ENCODE data around the gene COX8C. TPM values are rescaled to one million over a fixed set of nuclear protein-coding genes. Genes with fewer than 3 reads are reported as not detected.
"Not testable (repeated sequence)": the region's sequence is repeated elsewhere in the genome, so short reads cannot be mapped to it uniquely, and the experiment has no call there.

The COX8C gene
- total and polyA plus RNA-seq, 8 donors: 0.36 to 0.44 (median 0.40) TPM; not detected in 4

- intact Hi-C loops (cut with DNase I): no loop called here
- no peak for DNase-seq
- ATAC-seq: peak; percentile 39
Observed at GRCh38 chr14:93369713-93370266, 22.8 kb downstream of the COX8C start.

GRCh38 chr14:93375673-93376156 is 28.7 kb downstream of the COX8C start:
- no peak for DNase-seq
- no peak overlapping the region for H3K27ac ChIP-seq
- no peaks in the 10 kb centered on the region for H3K9me3 ChIP-seq
- TF ChIP-seq CTCF (IDR thresholded peaks at IDR 0.05): no peak
- intact Hi-C loops (cut with DNase I): no loop called here
- H3K4me1 ChIP-seq: no peaks in the 10 kb centered on the region
- no peaks in the 10 kb centered on the region for H3K27me3 ChIP-seq
- no peak overlapping the region for H3K4me3 ChIP-seq
- no peaks in the 10 kb centered on the region for H3K36me3 ChIP-seq
- ATAC-seq: no peak

More at GRCh38 chr14:93369713-93370266, 22.8 kb downstream of the COX8C start:
- no peaks in the 10 kb centered on the region for H3K36me3 ChIP-seq
- no peak overlapping the region for H3K27ac ChIP-seq
- no peak for TF ChIP-seq CTCF (IDR thresholded peaks at IDR 0.05)
- no peaks in the 10 kb centered on the region for H3K4me1 ChIP-seq
- no peak overlapping the region for H3K4me3 ChIP-seq
- H3K27me3 ChIP-seq: no peaks in the 10 kb centered on the region
- no peaks in the 10 kb centered on the region for H3K9me3 ChIP-seq

DNA sequence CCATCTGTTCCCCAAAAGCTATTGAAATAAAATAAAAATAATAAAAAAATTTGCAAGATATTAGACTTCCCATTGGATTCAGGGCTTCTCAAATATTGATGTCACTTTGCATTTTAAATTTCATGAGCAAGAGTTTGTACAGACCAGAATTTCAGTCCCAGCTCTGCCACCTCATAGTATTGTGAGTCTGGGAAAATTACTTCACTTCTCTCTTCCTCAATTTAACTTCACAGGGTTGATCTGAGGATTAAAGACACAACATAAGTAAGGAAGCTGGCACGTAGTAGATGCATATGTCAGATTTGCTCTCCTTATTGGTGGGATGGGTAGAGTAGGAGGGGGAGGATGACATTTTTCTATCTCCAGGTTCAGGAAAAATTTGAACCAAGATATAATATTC is 32.8 kb downstream of the COX8C start:
- H3K36me3 ChIP-seq: no peaks in the 10 kb centered on the region
- no peaks in the 10 kb centered on the region for H3K4me1 ChIP-seq
- DNase-seq (no peak), ATAC-seq (no peak)
- H3K4me3 ChIP-seq: no peak overlapping the region
- no peak overlapping the region for H3K27ac ChIP-seq
- intact Hi-C loops (cut with DNase I): no loop called here
- no peaks in the 10 kb centered on the region for H3K27me3 ChIP-seq
- no peak for TF ChIP-seq CTCF (IDR thresholded peaks at IDR 0.05)
- no peaks in the 10 kb centered on the region for H3K9me3 ChIP-seq

DNA sequence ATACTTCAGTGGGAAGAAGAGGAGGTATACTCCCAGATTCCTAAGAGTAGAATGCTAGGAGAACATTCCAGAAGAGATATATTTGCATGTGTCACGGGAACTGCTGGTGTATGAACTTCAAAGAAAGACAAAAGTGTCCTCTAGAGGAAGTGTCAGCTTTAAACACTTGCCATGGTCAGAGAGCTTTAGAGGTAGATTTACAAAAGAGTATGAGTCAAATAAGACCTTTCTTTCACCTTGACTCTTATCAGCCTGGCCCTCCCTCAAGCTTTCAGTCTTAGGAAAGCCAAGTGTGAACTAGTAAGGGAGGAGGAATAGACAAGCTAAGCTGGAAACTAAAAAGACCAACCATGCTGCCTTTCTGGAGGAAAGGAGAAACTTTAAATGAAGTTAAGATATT is 34.7 kb downstream of the COX8C start:
- Histone ChIP-seq H3K36me3 (no peaks in the 10 kb centered on the region), H3K9me3 (no peaks in the 10 kb centered on the region), H3K27ac (no peak overlapping the region), H3K4me3 (no peak overlapping the region), H3K27me3 (no peaks in the 10 kb centered on the region), H3K4me1 (no peaks in the 10 kb centered on the region)
- ATAC-seq (no peak), DNase-seq (no peak)
- TF ChIP-seq CTCF (IDR thresholded peaks at IDR 0.05): no peak
- intact Hi-C loops (cut with DNase I): no loop called here

- H3K27ac ChIP-seq; H3K4me3 ChIP-seq; H3K36me3 ChIP-seq; ATAC-seq; DNase-seq; H3K27me3 ChIP-seq; H3K9me3 ChIP-seq; intact Hi-C loops (cut with DNase I); H3K4me1 ChIP-seq: not testable (repeated sequence)
Observed at GRCh38 chr14:93384256-93384655, 37.3 kb downstream of the COX8C start.

- H3K4me1 ChIP-seq: no peaks in the 10 kb centered on the region
- H3K27me3 ChIP-seq: no peaks in the 10 kb centered on the region
- H3K27ac ChIP-seq: no peak overlapping the region
- no peaks in the 10 kb centered on the region for H3K36me3 ChIP-seq
- DNase-seq (no peak), ATAC-seq (no peak)
- H3K9me3 ChIP-seq: peaks cover 0 to 3% of the 10 kb centered on the region in 2 donors
- intact Hi-C loops (cut with DNase I): no loop called here
- H3K4me3 ChIP-seq: no peak overlapping the region
- no peak for TF ChIP-seq CTCF (IDR thresholded peaks at IDR 0.05)
Observed at GRCh38 chr14:93395231-93395630, 48.2 kb downstream of the COX8C start.

All from left lung (tissue), 10 donors.